ENCODE results near the gene DEFB132.

DEFB132 gene

DNA sequence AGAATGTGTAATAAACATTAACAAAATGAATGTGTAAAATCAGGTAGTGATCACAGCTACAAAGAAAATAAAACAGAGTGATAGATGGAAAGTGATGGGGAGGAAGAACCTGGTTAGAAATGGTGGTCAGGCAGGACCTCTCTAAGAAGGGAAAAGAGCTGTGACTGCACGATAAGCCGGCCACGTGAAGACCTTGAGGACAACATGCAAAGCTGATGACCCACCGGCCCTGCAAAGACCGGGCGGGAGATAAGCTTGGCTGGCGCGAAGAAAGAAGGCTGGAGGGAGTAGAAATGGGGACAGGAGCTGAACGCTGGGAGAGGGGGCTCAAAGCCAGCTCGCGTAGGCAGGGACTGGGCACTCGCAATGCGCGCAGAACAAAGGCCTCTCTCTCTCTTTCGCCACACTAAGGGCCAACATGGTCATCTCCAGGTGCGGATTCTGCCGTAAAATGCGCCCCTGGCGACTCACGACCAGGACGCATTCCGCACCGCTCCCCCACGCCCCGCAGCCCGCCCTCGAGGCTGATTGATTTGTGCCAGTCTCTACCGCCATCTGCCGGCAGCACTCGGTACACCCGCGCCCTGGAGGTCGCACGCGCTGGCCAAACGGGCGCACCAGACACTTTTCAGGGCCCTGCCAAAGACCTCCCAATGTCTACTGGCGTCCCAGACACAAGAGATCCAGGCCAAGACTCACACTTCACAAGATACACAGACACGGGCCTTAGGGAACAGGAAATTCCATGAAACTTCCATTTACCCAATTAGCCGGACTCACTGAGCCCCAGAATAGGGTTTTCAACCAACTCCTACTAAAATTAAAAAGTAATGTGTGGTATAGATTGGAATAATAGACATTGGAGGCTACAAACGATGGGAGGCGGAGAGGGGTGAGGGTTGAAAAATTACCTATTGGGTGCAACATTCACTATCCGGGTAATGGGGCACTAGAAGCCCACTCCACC is 9.4 kb downstream of the DEFB132 start:
- peak; percentile 81 to 87 for DNase-seq

DNA sequence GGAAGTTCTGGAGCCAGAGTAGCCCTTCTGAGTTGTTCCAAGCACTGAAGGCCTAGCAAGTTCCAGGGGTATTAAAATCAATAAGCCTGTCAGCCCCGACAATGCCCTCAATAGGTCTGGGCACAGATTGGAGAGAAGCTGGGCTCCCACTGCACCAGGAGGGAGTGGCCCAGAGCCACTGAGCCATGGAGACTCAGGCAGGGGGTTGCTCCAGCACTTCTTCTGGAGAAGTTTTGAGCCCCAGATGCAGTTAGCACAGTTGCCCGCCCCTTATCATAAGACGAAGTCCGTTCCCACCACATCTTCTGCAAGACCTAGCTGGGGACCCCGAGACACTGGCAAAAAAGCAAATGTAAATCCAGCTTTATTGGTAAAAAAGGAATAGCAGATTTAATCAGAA is 13.0 kb downstream of the DEFB132 start:
- DNase-seq, result no peak

DNA sequence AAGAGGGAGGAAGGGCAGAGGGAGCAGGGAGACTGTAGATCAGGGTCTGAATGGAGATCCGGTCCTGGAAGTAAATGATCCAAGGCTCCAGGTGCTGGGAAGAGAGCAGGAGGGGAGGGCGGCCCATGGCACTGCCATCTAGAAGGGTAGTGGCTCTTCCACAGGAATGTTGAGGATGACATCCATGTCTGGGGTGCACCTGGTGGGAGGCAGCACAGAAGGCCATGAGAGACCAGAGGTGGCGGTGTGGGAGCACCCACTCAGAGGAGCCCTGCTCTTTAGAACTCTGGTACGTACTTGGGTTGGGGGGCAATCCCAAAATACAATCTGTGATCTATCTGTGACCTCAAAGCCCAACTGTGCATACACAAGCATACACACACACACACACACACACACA is 13.5 kb downstream of the DEFB132 start:
- DNase-seq, result no peak

DNA sequence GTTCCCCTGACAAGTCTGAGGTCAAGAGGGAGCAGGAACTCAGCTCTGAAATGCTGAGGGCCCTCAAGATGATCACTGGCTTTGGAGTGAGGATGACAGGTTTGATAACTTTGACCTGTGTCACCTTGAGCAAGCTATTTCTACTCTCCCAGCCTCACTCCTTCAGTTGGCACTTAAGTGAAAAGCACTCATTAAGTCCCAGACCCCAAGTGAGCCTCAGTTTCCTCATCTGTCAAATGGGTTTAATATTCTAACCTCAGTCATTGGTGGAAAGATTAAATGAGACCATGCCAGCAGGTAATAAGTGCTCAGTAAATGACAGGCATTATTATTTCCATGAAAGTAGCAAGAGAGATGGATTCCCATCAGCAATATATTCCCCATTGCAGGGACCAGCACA is 14.0 kb downstream of the DEFB132 start:
- no peak for DNase-seq

- no peak for DNase-seq
These were observed 15.2 kb downstream of the DEFB132 start for GRCh38 chr20:272718-273117.

DNA sequence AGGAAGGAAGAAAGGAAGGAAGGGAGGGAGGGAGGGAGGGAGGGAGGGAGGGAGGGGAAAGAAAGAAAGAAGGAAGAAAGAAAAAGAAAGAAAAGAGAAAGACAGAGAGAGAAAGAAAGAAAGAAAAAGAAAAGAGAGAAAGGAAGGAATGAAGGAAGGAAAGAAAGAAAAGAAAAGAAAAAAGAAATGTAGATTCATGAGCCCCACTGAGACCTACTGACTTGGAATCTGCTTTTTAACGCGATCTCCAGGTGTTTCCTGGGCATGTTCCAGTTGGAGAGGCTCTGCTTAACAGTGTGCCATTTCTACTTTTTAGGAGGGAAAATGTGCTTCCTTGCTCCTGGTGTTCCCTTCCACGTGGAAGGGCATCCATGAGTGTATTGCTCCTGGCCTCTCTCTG is 16.4 kb downstream of the DEFB132 start:
- DNase-seq, result no peak

DNA sequence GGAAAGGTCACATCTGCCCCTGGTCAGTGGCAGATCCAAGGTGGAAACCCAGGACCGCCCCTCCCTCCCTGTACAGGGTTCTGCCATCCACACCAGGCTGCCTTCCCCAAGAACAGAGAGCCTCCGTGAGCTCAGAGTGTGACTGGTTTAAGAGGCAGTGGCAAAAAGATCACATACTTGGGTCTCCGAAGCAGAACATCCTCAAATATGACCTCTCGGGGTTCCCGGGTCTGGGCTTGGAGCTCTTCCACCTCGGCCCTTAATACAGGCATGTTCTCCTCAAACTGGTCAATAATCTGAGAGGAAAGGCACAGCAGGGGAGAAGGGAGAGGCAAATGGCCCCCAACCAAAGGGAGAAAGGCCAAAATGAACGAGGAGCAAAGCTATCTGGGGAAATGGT is 18.3 kb downstream of the DEFB132 start:
- DNase-seq, result no peak

- DNase-seq, result no peak
These were observed 19.3 kb downstream of the DEFB132 start for GRCh38 chr20:276620-277495.

DNA sequence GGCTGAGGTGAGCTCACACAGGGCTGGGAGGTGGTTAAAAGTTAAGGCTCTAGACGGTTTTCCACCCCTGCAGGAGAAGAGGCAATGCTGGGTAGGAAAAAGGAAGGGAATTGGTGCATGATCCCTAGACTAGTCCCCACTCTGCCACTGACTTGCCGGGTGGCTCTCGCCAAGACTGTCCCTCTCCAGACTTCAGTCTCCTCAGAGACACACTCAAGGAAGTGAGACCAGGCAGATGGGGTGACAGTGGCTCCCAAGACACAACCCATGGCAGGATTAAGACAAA is 19.9 kb downstream of the DEFB132 start:
- DNase-seq, result no peak

DNA sequence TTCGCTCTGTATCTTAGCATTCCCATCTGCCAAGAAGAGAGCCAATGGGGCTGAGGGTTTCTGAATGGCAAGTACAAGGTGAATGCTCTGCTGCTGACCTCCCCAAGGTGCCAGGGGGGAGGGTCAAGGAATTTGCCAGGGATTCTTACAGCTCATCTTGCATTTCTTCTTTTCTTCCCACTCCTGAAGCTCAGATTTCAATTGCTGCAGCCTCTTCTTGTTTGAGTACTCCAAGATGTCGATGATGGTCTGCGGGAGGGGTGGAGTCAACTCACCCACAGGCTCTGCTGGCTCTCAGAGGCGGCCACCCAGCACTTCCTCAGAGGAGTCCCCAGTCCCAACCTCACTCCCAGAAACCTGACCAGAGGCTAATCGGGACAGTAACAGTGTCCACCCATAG is 20.7 kb downstream of the DEFB132 start:
- DNase-seq, result no peak

GRCh38 chr20:278607-279571 is 21.4 kb downstream of the DEFB132 start:
- DNase-seq, result no peak

GRCh38 chr20:284172-284571 is 26.6 kb downstream of the DEFB132 start:
- no peak for DNase-seq

DNA sequence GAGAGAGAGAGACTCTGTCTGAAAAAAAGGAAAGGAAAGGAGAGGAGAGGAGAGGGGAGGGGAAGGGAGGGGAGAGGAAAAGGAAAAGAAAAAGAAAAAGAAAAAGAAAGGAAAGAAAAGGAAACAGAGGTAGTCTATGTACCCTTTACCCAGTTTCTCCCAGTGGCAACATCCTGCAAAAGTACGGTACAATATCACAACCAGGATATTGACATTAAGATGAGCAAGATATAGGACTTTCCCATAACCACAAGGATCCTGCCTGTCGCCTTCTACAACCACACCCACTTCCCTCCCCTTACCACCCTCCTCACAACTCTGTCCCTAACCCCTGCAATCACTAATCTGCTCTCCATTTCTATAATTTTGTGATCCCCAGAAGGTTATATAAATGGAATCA is 29.0 kb downstream of the DEFB132 start:
- DNase-seq, result no peak

GRCh38 chr20:288956-289692 is 31.6 kb downstream of the DEFB132 start:
- DNase-seq, result no peak

DNA sequence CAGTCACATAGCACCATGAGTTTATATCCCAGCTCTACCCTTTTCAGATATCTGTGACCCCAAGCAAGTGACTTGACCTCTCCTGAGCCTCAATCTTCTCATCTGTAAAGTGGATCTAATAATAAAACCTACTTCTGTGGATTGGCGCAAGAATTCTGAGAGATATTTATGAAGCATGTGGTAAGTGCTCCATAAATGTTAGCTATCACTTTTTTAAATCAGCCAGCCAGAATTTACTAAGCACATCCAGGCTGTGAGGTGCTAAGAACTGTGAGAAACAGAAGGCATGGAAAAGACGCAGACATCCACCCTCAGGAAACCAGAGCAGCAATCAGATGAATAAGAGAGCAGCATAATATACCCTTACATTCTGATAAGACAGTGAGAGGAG is 32.2 kb downstream of the DEFB132 start:
- no peak for DNase-seq

DNA sequence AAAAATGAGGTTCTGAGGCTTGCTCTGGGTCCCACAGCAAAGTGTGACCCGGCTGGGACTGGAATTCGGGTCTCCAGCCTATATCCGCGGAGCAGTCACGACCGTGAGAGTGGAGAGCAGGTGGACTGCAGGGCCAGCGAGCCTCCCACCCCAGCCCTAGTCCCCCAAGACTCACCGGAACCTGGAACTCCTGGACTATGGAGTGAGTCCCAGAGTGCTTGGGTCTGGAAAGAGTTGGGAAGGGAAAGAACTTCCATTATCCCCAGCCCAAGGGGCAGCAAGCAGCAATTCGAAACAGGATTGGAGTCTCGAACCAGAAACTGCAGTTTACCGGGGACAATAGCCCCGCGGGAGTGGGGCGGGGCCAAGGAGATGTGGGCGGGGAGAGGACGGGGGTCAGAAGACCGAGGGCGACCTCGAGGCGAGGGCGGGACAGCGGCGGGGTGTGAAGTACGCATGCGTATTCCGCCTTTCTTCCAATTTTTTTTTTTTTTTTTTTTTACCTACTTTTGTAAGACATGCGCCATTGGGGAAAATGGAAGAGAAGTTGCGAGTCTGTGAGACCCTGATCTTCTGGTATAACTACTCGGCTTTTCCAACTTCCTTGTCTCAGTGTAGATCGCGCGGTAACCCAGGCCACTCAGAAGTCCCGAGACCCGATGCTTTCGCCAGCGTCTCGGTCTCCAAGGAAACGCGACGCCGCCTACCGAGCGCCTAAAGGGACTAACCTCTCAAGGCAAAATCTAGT is 32.7 kb downstream of the DEFB132 start, which contains the start of gene C20orf96:
C20orf96 (minus strand) TSS at position 667 of the 748 bp plus-strand sequence; CDS start at position 527, 140 bp downstream.
- DNase-seq, result peak; percentile 85 to 95

DNA sequence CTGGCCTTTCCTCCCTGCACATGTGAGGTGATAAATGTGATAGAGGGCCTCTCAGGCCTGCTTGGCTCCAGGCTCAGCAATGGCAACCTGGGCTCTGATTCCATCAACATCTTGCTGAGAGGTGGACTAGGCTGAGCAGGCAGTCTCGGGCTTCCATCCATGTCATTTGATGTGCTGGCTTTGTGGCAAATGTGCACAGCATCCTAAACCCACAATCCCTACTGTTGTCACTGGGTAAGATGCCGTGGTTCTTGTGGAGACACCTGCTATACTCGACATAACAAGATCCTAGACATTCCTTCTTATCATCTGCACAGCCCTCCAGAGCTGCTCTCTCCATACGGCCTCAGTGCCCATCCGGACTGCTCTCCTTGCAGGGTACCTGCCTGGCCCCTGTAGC is 37.1 kb downstream of the DEFB132 start:
- DNase-seq, result no peak

- no peak for DNase-seq
These were observed 38.3 kb downstream of the DEFB132 start for GRCh38 chr20:295804-296203.

GRCh38 chr20:297098-297924 is 39.8 kb downstream of the DEFB132 start, which contains the start of gene ZCCHC3:
TSS of gene ZCCHC3 (plus strand) at chr20:297570. CDS start at chr20:297587, 17 bp downstream.
- peak; percentile 77 to 94 for DNase-seq

Data from NCI-H187 (cell line).